HG03103 (cell line): ENCODE measurements around the gene SPIN2A.
"Not testable (repeated sequence)": the region's sequence is repeated elsewhere in the genome, so short reads cannot be mapped to it uniquely, and the experiment has no call there.

ENCODE experiments used
- ATAC-seq: cut with Tn5 transposase; IDR thresholded peaks from one replicate; pipeline ENCODE4 v1.9.1; 2021; ENCODE audit warnings: low read depth; ENCODE audit not compliant: unreplicated experiment

Gene SPIN2A

DNA sequence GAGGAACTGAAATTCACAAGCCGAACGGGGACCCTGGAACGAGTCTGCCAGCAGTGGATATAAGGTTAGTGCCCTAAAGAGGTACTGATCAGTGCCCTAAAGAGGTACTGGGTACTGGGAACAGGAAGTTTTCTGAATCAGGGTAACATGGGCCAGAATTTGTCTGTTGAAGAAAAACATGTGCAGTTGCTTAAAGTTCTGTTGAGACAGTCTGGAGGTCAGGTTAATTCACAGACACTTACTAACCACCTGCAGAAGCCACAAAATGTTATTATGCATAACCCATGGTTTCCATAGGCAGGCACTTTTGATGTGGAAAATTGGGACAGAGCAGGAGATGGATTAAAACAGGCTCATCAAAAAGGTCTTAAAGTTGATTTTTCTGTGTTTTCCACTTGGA, 33.7 kb downstream of the SPIN2A start:
- ATAC-seq: no peak

DNA sequence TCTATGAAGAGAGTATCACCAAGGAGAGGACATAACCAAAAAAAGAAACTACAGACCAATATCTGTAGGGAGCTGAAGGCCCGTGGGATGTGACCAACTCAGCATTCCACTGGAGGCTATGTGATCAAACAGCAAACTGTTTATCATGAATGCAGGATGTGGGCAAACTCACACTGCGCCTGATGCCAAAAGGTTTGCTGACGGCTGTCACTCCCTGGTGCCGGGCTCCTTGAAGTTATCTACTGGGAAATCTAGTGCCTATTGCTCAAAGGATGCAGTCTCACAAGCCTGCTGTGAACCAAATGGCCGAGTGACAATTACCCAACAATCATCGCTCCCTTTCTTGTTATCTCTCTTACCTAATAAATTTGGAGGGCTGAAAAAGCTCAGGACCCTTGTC, 34.3 kb downstream of the SPIN2A start:
- ATAC-seq: not testable (repeated sequence)
